Smooth muscle cell (in vitro differentiated cells): ENCODE measurements around the gene KIF20A. TPM values are rescaled to one million over a fixed set of nuclear protein-coding genes. Genes with fewer than 3 reads are reported as not detected.
"Not testable (repeated sequence)": the region's sequence is repeated elsewhere in the genome, so short reads cannot be mapped to it uniquely, and the experiment has no call there.

ENCODE experiments used
- DNase-seq: peaks from one replicate; lab custom pipeline; 2025; ENCODE audit not compliant: unreplicated experiment; lab: John Stamatoyannopoulos, UW
- H2AFZ ChIP-seq: fragments of 200-600 bp; sonication (generic); 2 replicates; pipeline ENCODE4 v1.6.0; 2016; ENCODE audit warnings: antibody characterized with exemption, low read depth, mild to moderate bottlenecking
- H3F3A ChIP-seq: fragments of 200-600 bp; sonication (generic); 2 replicates; pipeline ENCODE4 v1.6.0; 2017; ENCODE audit warnings: antibody characterized with exemption, low read depth
- H3K27ac ChIP-seq: fragments of 200-600 bp; sonication (generic); 2 replicates; pipeline ENCODE4 v1.5.1; 2016; ENCODE audit warnings: low read depth, mild to moderate bottlenecking
- H3K27me3 ChIP-seq: fragments of 200-600 bp; sonication (generic); 2 replicates; pipeline ENCODE4 v1.6.1; 2016; ENCODE audit warnings: low read depth, mild to moderate bottlenecking
- H3K36me3 ChIP-seq: fragments of 200-600 bp; sonication (generic); 2 replicates; pipeline ENCODE4 v1.5.1; 2016; ENCODE audit warnings: low read depth
- H3K4me1 ChIP-seq: fragments of 200-600 bp; sonication (generic); 2 replicates; pipeline ENCODE4 v1.5.1; 2016; ENCODE audit warnings: low read depth
- H3K4me2 ChIP-seq: fragments of 200-600 bp; sonication (generic); 2 replicates; pipeline ENCODE4 v1.6.0; 2016; ENCODE audit warnings: mild to moderate bottlenecking
- H3K4me3 ChIP-seq: fragments of 200-600 bp; sonication (generic); 2 replicates; pipeline ENCODE4 v1.5.1; 2016; ENCODE audit warnings: mild to moderate bottlenecking
- H3K79me2 ChIP-seq: fragments of 200-600 bp; sonication (generic); 2 replicates; pipeline ENCODE4 v1.6.0; 2016; ENCODE audit warnings: low read depth, mild to moderate bottlenecking
- H3K9ac ChIP-seq: fragments of 200-600 bp; sonication (generic); 2 replicates; pipeline ENCODE4 v1.6.0; 2016; ENCODE audit warnings: low read depth
- H3K9me3 ChIP-seq: fragments of 200-600 bp; sonication (generic); replicated peaks from 2 replicates; pipeline ENCODE4 v1.5.1; 2016; ENCODE audit warnings: low read depth
- H4K20me1 ChIP-seq: fragments of 200-600 bp; sonication (generic); 2 replicates; pipeline ENCODE4 v1.6.0; 2016; ENCODE audit warnings: low read depth
- WGBS: methylation state at CpG from one replicate; pipeline ENCODE4 v1.1.7; 2016; ENCODE audit warnings: low lambda C conversion rate; 5-methylcytosine and 5-hydroxymethylcytosine counted together
- polyA plus RNA-seq: library from polyadenylated mRNA; unstranded; fragments of >200 nt; fragmentation: Nextera tagmentation; extraction: Ambion mirVana; gene quantifications from 2 replicates; pipeline ENCODE4 v1.2.1, GENCODE V29; 2016
- total RNA-seq: library from RNA; depleted of rRNA; stranded (reverse); fragments of >200 nt; gene quantifications from 2 replicates; pipeline ENCODE4 v1.2.3, GENCODE V29; 2014
- TF ChIP-seq, protein P1 (sequence below): fragments of 200-600 bp; sonication (generic); IDR thresholded peaks from 2 replicates; pipeline ENCODE4 v1.5.1; 2017; ENCODE audit warnings: borderline replicate concordance, mild to moderate bottlenecking, antibody characterized with exemption; ENCODE audit not compliant: insufficient read depth, poor library complexity, severe bottlenecking

The KIF20A gene
- total and polyA plus RNA-seq, 2 experiments from 2014 or later: 9.4 to 10.7 TPM

DNA sequence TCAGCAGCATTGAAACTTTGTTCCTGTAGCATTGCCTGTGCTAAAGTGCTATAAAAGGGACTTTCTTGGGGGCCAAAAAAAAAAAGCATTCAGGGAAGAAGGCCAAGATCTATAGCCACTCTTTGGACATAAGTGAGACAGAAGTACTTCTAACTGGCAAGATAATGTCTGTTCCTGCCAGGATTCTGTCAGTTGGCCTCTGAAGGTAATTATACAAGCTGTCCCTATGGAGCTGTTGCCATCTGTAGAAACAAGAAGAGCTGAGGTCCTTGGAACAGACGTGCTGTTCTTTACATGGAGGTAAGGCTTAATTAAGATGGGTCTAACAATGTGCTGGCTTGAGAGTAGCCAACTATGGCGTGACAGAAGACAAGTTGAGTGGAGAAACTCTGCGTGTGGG lies 9.7 kb downstream of the KIF20A start:
- H3K4me1 ChIP-seq: no peaks in the 10 kb centered on the region
- H3K4me2 ChIP-seq: no peak overlapping the region
- H3F3A ChIP-seq: no peaks in the 10 kb centered on the region
- H4K20me1 ChIP-seq: no peaks in the 10 kb centered on the region
- H3K9me3 ChIP-seq: no peaks in the 10 kb centered on the region
- 96% methylated on average over 3 of the region's 3 CpGs for WGBS
- peaks cover 15% of the 10 kb centered on the region for H3K36me3 ChIP-seq
- DNase-seq: no peak
- H3K27ac ChIP-seq: no peak overlapping the region
- no peaks in the 10 kb centered on the region for H3K79me2 ChIP-seq
- no peak overlapping the region for H3K9ac ChIP-seq
- H3K4me3 ChIP-seq: no peak overlapping the region
- H2AFZ ChIP-seq: no peak overlapping the region
- TF ChIP-seq, protein P1, sequence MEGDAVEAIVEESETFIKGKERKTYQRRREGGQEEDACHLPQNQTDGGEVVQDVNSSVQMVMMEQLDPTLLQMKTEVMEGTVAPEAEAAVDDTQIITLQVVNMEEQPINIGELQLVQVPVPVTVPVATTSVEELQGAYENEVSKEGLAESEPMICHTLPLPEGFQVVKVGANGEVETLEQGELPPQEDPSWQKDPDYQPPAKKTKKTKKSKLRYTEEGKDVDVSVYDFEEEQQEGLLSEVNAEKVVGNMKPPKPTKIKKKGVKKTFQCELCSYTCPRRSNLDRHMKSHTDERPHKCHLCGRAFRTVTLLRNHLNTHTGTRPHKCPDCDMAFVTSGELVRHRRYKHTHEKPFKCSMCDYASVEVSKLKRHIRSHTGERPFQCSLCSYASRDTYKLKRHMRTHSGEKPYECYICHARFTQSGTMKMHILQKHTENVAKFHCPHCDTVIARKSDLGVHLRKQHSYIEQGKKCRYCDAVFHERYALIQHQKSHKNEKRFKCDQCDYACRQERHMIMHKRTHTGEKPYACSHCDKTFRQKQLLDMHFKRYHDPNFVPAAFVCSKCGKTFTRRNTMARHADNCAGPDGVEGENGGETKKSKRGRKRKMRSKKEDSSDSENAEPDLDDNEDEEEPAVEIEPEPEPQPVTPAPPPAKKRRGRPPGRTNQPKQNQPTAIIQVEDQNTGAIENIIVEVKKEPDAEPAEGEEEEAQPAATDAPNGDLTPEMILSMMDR: no peak
- H3K27me3 ChIP-seq: no peaks in the 10 kb centered on the region

DNA sequence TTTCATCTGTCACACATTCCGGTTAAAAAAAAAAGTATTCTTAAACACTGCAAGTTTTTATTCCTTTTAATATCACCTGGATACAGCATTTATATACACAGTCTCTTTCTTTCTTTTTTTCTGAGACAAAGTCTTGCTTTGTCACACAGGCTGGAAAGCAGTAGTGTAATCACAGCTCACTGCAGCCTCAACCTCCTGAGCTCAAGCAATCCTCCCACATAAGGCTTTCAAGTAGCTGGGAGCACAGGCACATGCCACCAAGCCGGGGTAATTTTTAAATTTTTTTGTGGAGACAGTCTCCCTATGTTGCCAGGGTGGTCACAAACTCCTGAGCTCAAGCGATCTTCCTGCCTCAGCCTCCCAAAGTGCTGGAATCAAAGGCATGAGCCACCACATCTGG lies 13.9 kb downstream of the KIF20A start:
- Histone ChIP-seq H4K20me1 (no peaks in the 10 kb centered on the region), H3K4me1 (no peaks in the 10 kb centered on the region), H2AFZ (no peak overlapping the region), H3K9ac (no peak overlapping the region), H3K9me3 (no peaks in the 10 kb centered on the region), H3K4me2 (no peak overlapping the region), H3K4me3 (no peak overlapping the region), H3K79me2 (no peaks in the 10 kb centered on the region), H3K27ac (no peak overlapping the region), H3K36me3 (peaks cover 15% of the 10 kb centered on the region), H3K27me3 (no peaks in the 10 kb centered on the region), H3F3A (no peaks in the 10 kb centered on the region)
- TF ChIP-seq, protein P1: no peak
- 96% methylated on average over 3 of the region's 3 CpGs for WGBS
- no peak for DNase-seq

DNA sequence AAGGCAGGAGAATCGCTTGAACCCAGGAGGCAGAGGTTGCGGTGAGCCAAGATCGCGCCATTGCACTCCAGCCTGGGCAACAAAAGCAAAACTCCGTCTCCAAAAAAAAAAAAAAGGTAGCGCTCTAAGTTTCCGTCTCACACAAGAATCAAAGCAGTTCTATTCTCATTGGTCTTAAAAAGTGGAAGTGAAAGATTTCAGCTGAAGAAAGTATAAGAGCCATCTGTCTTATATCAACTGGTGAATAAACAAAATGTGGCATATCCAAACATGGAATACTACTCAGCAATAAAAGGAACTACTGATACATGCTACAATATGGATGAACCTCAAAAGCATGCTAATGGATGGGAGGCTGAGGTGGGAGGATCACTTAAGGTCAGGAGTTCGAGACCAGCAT lies 14.9 kb downstream of the KIF20A start:
- H3K4me3 ChIP-seq, H3K79me2 ChIP-seq, H3K9ac ChIP-seq, H3K9me3 ChIP-seq, H3K27ac ChIP-seq, DNase-seq, H3F3A ChIP-seq, H3K27me3 ChIP-seq, H2AFZ ChIP-seq, H3K36me3 ChIP-seq, H3K4me1 ChIP-seq, H3K4me2 ChIP-seq, H4K20me1 ChIP-seq: not testable (repeated sequence)
- 95% methylated on average over 8 of the region's 8 CpGs for WGBS

DNA sequence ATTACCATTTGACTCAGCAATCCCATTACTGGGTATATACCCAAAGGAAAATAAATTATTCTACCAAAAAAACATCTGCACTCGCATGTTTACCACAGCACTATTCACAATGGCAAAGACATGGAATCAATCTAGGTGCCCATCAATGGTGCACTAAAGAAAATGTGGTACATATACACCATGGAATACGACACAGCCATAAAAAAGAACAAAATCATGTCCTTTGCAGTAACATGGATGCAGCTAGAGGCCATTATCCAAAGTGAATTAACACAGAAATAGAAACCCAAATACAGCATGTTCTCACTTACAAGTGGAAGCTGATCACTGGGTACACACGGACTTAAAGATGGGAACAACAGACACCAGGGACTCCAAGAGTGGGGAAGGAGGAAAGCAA lies 32.1 kb downstream of the KIF20A start:
- TF ChIP-seq, protein P1: no peak
- Histone ChIP-seq H3K79me2 (peaks cover 67% of the 10 kb centered on the region), H3K4me2 (no peak overlapping the region), H3F3A (no peaks in the 10 kb centered on the region), H3K27me3 (no peaks in the 10 kb centered on the region), H3K9me3 (no peaks in the 10 kb centered on the region), H3K4me1 (peaks cover 10% of the 10 kb centered on the region), H4K20me1 (no peaks in the 10 kb centered on the region), H3K4me3 (no peak overlapping the region), H2AFZ (no peak overlapping the region), H3K27ac (no peak overlapping the region), H3K9ac (no peak overlapping the region), H3K36me3 (no peaks in the 10 kb centered on the region)
- DNase-seq: no peak
- 98% methylated on average over 3 of the region's 3 CpGs for WGBS
